Chondrocyte (in vitro differentiated cells): ENCODE measurements around the gene SYT6. TPM values are rescaled to one million over a fixed set of nuclear protein-coding genes. Genes with fewer than 3 reads are reported as not detected.

ENCODE experiments used
- DNase-seq: peaks from one replicate; pipeline ENCODE4 v3.0.0; 2021; ENCODE audit warnings: mixed read lengths, low spot score
- H3K27ac Mint-ChIP-seq: one replicate; pipeline ENCODE4 v1.8.0; 2021; ENCODE audit warnings: mild to moderate bottlenecking, moderate library complexity, mixed read lengths; ENCODE audit not compliant: unreplicated experiment
- H3K27me3 Mint-ChIP-seq: 2 replicates; pipeline ENCODE4 v1.8.0; 2021; ENCODE audit warnings: low read depth, mixed read lengths
- H3K36me3 Mint-ChIP-seq: 2 replicates; pipeline ENCODE4 v1.8.0; 2021; ENCODE audit warnings: low read depth, mixed read lengths
- H3K4me1 Mint-ChIP-seq: 2 replicates; pipeline ENCODE4 v1.8.0; 2021; ENCODE audit warnings: low read depth, mild to moderate bottlenecking, mixed read lengths
- H3K4me3 Mint-ChIP-seq: one replicate; pipeline ENCODE4 v1.8.0; 2021; ENCODE audit warnings: mild to moderate bottlenecking, moderate library complexity, mixed read lengths; ENCODE audit not compliant: unreplicated experiment
- H3K9me3 Mint-ChIP-seq: 2 replicates; pipeline ENCODE4 v1.8.0; 2021; ENCODE audit warnings: low read depth, mixed read lengths
- CTCF ChIP-seq: fragments of 200-600 bp; sonication (generic); IDR thresholded peaks from 2 replicates; pipeline ENCODE4 v1.5.0; 2021; ENCODE audit warnings: antibody characterized with exemption, mild to moderate bottlenecking, moderate library complexity
- total RNA-seq: library from RNA; stranded (reverse); gene quantifications from 3 replicates; pipeline ENCODE4 v1.2.1, GENCODE V29; 2021

SYT6 gene
- total RNA-seq, 1 donor from 2014 or later: not detected

GRCh38 chr1:114155706-114156105 lies 2.0 kb upstream of the SYT6 start:
- H3K27me3 Mint-ChIP-seq: peaks cover 80% of the 10 kb centered on the region
- no peak for TF ChIP-seq CTCF
- no peak overlapping the region for H3K4me3 Mint-ChIP-seq
- H3K9me3 Mint-ChIP-seq: no peaks in the 10 kb centered on the region
- H3K4me1 Mint-ChIP-seq: peaks cover 16% of the 10 kb centered on the region
- H3K36me3 Mint-ChIP-seq: no peaks in the 10 kb centered on the region
- no peak overlapping the region for H3K27ac Mint-ChIP-seq
- DNase-seq: no peak

- Mint-ChIP-seq H3K36me3 (no peaks in the 10 kb centered on the region), H3K27me3 (peaks cover 80% of the 10 kb centered on the region), H3K4me1 (peaks cover 16% of the 10 kb centered on the region), H3K4me3 (no peak overlapping the region), H3K9me3 (no peaks in the 10 kb centered on the region), H3K27ac (no peak overlapping the region)
- no peak for DNase-seq
- no peak for TF ChIP-seq CTCF
Measured at GRCh38 chr1:114154963-114155322, 1.3 kb upstream of the SYT6 start.

GRCh38 chr1:114154146-114154962 lies 685 bp upstream of the SYT6 start:
- Mint-ChIP-seq H3K27me3 (peaks cover 80% of the 10 kb centered on the region), H3K27ac (no peak overlapping the region), H3K9me3 (no peaks in the 10 kb centered on the region), H3K36me3 (no peaks in the 10 kb centered on the region), H3K4me3 (no peak overlapping the region), H3K4me1 (peaks cover 16% of the 10 kb centered on the region)
- no peak for DNase-seq
- TF ChIP-seq CTCF: no peak

DNA sequence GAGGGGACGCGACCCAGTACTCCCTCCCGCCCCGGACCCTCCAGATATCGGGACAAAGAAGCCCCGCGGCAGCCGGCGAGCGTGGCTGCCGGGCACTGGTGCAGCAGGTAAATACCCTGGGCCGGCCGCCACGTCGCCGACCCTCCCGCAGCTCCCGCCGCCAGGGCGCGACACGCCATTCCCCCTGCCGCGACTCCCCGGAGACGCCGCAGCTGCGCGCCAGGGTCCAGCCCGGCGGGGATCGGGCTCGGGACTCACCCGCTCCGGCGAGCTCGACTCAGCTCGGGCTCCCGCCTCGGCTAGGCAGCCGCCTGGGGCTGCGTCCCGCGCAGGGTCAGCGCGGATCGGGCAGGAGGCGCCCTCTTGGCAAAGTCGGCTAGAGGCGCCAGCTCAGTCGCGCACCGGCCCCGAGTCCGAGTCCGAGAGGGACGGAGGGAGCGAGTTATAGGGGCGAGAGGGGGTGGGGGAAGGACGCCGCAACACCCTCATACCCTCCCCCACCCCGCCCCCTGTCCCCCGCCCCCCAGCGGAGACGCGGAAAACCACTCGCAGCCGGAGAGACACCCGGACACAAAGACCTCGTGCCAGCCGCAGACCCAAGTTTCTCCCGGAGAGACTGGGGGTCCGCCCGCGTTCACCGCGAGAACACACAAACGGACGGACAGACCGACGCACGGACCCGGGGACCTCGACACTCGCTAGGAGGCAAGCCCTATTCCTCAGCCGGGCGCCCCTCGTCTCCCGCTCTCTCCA lies 985 bp downstream of the SYT6 start:
- Mint-ChIP-seq H3K36me3 (no peaks in the 10 kb centered on the region), H3K4me3 (peak overlapping the region; percentile 49), H3K9me3 (no peaks in the 10 kb centered on the region), H3K27ac (no peak overlapping the region), H3K27me3 (peaks cover 78% of the 10 kb centered on the region), H3K4me1 (peaks cover 16% of the 10 kb centered on the region)
- no peak for TF ChIP-seq CTCF
- no peak for DNase-seq

- Mint-ChIP-seq H3K4me1 (peaks cover 16% of the 10 kb centered on the region), H3K27ac (no peak overlapping the region), H3K36me3 (no peaks in the 10 kb centered on the region), H3K9me3 (no peaks in the 10 kb centered on the region), H3K27me3 (peaks cover 78% of the 10 kb centered on the region), H3K4me3 (peak overlapping the region; percentile 19)
- no peak for TF ChIP-seq CTCF
- no peak for DNase-seq
Measured at GRCh38 chr1:114152089-114152507, 1.6 kb downstream of the SYT6 start.
